Activated CD4-positive, alpha-beta T cell treated with anti-CD3 and anti-CD28 coated beads, Interleukin-2, amount 50 U/mL, for 4 hours (primary cell): ENCODE data around the gene B3GALNT1.
"Not testable (repeated sequence)": the region's sequence is repeated elsewhere in the genome, so short reads cannot be mapped to it uniquely, and the experiment has no call there.

Experiments used
- DNase-seq, 2 experiments: peaks; one replicate each; pipeline ENCODE4 v3.0.0-alpha.2; 2020

Gene B3GALNT1

GRCh38 chr3:161072751-161073150 lies 32.4 kb downstream of the B3GALNT1 start:
- no peak for DNase-seq

DNA sequence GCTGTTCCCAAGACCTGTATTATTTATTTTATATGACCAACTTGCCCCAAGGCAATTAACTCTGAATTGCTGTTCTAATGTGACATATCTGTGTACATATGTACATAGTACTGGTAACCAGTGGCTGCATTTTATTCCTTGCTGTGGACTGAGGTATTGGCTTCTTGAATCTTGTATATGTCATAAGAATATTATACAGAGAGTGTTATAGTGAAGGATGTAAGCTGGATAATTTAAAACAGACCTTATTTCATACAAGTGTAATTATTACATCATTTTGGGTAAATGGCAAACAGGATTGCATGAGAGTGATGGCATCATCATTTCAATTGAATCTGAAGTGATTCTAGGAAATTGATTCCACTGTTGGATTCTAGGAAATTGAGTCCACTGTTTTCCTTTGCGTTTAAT lies 32.9 kb downstream of the B3GALNT1 start:
- no peak for DNase-seq

DNA sequence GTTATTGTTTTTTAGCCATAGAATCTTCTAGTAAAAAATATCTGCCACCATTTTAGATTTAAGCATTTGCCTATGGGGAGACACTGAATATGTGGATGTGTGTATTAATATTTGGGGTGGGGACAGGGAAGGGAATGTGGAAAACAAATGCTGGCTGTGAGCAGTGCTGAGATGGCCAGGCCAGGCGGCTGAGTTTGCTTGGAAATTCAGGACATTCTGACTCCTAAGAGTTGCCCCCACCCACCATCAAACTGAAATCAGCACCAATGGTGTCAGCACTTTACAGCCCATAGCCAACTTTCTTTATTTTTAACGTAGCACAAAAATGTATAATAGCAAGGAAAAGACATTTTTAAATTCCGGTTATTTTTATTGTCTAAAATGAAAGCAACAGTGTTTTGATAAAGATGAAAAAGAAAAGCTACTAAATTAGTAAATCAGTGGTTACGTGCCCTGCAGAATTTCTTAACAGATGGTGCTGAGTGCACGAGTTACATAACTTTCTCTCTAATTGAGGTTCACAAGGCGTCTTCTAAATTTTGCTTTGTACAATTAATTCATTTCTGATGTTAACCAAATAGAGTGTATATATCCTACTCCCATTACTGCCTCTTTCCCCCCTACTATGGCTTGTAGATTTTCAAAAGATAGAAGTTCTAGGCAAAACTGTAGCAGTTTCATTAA lies 34.0 kb downstream of the B3GALNT1 start:
- no peak for DNase-seq

GRCh38 chr3:161070252-161070930 lies 34.8 kb downstream of the B3GALNT1 start:
- no peak for DNase-seq

GRCh38 chr3:161069511-161070251 lies 35.5 kb downstream of the B3GALNT1 start:
- no peak for DNase-seq

GRCh38 chr3:161067335-161067734 lies 37.8 kb downstream of the B3GALNT1 start:
- DNase-seq, result no peak

DNA sequence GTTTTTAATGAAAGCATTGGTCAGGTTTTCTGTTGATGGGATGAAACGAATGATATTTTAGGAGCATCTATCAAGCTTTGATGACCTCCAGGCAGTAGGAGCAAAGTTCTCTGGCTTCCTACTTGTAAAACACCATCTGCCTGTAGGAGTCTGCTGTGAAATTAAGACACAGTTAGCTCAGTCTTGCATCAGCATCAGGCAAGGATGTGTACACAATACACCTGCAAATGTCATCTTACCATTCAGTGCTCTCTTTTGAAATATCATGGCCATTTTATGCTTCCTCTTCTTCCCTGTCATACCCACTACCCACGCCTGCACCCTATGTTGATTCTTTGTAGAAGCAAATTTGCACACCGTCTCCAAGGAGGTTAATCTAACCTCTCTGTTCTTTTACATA lies 38.2 kb downstream of the B3GALNT1 start:
- no peak for DNase-seq

DNA sequence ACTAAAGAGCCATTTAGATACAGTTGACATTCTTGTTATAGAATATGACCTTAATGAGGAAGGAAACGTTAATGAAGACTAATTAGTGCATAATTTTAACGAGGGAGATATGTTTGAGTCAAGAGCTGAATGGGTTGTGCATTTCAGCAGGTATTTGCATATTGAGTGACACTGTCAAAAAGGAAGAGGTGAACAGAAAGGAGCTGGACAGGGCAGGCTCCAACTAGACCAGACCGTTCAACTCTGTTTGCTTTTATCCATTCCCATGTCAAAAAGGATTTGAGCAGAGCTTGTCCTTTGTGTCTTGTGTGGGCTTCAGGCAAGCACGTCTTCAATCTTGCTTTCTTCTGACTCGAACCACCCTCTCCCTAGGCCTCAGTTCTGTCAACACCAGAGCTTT lies 40.7 kb downstream of the B3GALNT1 start:
- no peak for DNase-seq

DNA sequence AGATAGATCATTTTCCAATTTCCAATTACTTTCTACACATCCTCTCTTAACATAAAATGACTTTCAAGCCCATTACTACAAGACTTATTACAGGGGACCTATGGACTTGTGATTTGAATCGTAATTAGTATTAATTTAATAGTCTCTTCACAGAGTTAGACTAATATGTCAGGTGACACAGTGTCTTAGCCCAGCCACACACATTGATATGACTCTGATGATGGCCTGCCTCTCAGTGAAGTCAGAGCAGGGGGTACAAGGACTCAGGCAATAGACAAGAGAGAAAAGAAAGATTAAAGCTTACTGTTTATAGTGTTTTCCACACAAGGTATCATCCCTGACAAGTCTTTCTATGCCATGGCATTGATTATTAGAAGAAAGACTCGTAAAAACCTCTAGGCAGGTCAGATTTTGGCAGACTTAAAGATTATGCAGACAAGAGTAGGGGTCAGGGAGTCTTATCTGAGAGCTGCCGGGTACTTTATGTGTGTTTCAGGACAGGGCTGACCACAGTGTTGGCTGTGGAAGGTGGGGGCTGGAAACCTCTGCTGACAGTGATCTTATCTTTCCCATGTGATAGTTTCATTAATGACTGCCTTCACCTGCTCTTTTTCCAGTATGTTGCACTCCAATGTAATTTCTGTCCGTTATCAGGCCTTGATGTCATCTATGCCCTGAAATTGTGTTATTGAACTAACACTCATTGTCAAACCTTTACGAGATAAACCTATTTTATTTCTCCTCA lies 50.1 kb downstream of the B3GALNT1 start:
- DNase-seq, result no peak

DNA sequence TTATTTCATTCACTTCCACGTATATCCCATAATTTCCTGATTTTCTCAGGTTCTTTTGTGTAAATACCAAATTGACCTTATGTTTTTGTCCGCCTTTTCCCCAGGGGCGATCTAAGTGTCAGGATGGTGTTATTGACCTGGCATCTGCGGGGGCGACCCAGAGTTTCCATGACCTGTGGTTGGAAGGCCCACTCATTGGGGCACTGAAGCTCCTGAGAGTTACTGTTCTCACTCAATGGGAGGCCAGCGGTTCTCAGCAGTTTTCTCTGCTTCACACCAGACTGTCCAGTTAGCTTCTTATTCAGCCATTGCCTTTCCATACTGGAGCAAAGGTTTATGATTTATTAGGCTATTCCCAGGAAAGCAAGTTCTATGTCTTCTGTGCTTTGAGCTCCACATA lies 53.3 kb downstream of the B3GALNT1 start:
- no peak for DNase-seq

DNA sequence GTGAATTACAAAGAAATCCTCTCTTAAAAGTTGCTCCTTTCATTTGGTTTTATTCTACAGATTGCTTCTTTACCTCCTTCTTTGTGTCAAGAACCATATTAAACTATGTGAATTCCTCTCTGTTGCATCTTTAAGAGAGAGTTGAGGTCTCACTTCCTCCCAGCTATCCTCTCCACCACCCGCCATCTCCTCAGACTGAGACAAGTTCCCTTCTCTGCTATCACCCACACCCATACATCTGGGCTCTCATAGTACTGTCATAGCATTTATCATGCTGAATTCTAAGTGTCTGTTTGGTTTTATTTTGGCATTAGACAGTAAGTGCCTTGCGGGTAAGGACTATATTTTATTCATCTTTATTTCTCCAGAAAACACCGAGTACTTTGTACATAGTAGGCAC lies 54.2 kb downstream of the B3GALNT1 start:
- DNase-seq, result no peak

- no peak for DNase-seq
Measured at GRCh38 chr3:161049683-161050248, 55.4 kb downstream of the B3GALNT1 start.

GRCh38 chr3:161043336-161044035 lies 61.7 kb downstream of the B3GALNT1 start:
- DNase-seq, result no peak

DNA sequence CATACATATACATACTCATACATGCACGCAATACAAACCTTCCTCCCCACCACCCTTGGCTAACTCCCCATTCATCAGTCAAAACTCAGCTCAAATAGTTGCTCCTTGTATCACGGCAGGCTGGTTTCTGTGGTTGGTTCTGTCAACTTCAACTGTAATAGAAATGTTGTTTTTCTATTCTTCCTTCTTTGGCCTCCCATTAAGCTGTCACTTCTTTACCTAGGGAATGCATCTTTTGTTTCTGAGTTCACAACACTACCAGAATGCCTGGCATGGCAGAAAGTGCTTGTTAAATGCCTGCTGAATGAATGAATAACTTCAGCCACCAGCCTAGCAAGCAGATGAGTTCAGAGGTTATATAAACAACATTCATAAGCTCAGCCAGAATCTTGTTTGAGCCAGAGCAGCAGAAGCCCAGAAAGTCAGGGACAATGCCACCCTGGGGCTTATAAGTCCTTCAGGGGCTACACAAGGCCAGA lies 63.1 kb downstream of the B3GALNT1 start:
- DNase-seq, result no peak

DNA sequence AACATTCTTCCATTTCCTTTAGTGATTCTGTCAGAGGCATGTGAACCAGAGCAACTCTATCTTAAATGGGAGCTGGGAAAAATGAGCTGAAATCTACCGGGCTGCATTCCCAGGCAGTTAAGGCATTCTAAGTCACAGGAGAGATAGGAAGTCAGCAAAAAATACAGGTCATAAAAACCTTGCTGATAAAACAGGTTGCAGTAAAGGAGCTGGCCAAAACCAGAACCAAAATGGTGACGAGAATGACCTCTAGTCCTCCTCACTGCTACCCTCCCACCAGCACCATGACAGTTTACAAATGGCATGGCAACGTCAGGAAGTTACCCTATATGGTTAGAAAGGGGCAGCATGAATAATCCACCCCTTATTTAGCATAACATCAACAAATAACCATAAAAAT lies 66.4 kb downstream of the B3GALNT1 start:
- no peak for DNase-seq

DNA sequence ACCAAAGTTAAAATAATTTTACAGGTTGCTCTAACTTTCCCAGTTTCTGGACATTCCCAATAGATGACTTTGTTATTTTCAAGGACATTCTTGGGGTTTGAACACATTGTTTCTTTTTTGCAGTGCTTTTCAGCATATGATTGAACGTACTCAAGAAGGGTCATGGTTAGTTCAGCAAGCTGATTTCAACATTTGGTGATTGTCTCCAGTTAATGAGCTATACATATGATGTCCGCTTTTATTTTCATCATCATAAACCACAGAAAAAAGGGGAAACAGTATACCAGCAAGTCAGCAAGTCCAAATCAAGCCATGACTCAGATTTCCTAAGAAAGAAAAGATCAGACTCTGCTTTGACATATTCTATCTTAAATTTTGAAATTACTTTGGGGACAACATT lies 69.4 kb downstream of the B3GALNT1 start:
- no peak for DNase-seq

GRCh38 chr3:161034913-161035550 lies 70.1 kb downstream of the B3GALNT1 start:
- DNase-seq, result not testable (repeated sequence)
